H9 (cell line): ENCODE results near the gene RNF130. TPM values are rescaled to one million over a fixed set of nuclear protein-coding genes. Genes with fewer than 3 reads are reported as not detected.

Source experiments
- DNase-seq: peaks from one replicate; pipeline ENCODE4 v3.0.0-alpha.2; 2017
- H2AFZ ChIP-seq: one replicate; pipeline ENCODE4 v1.6.1; 2013; ENCODE audit warnings: mild to moderate bottlenecking, low read length, control low read depth, moderate library complexity
- H2AK5ac ChIP-seq: 2 replicates; pipeline ENCODE4 v1.6.1; 2013; ENCODE audit warnings: low read length, control low read depth, mixed read lengths; ENCODE audit not compliant: insufficient read length
- H2BK120ac ChIP-seq: one replicate; pipeline ENCODE4 v1.6.1; 2013; ENCODE audit warnings: low read depth, mild to moderate bottlenecking, low read length, control low read depth, inconsistent platforms; ENCODE audit not compliant: poor library complexity, severe bottlenecking
- H2BK12ac ChIP-seq: 2 replicates; pipeline ENCODE4 v1.6.1; 2013; ENCODE audit warnings: low read length, control low read depth, mixed read lengths, low read depth; ENCODE audit not compliant: insufficient read length
- H2BK15ac ChIP-seq: 2 replicates; pipeline ENCODE4 v1.6.1; 2013; ENCODE audit warnings: low read depth, low read length, control low read depth
- H2BK20ac ChIP-seq: one replicate; pipeline ENCODE4 v1.6.1; 2013; ENCODE audit warnings: low read depth, mild to moderate bottlenecking, low read length, control low read depth, inconsistent platforms; ENCODE audit not compliant: poor library complexity, severe bottlenecking
- H2BK5ac ChIP-seq: 2 replicates; pipeline ENCODE4 v1.6.1; 2013; ENCODE audit warnings: low read length, control low read depth, mixed read lengths; ENCODE audit not compliant: insufficient read length
- H3K14ac ChIP-seq: 2 replicates; pipeline ENCODE4 v1.6.1; 2013; ENCODE audit warnings: low read length, control low read depth; ENCODE audit not compliant: insufficient read depth
- H3K18ac ChIP-seq: 2 replicates; pipeline ENCODE4 v1.6.1; 2013; ENCODE audit warnings: low read depth, mild to moderate bottlenecking, mixed read lengths, low read length, control low read depth; ENCODE audit not compliant: insufficient read length
- H3K23ac ChIP-seq: 2 replicates; pipeline ENCODE4 v1.6.1; 2013; ENCODE audit warnings: low read length, control low read depth, mixed read lengths, low read depth; ENCODE audit not compliant: insufficient read length
- H3K23me2 ChIP-seq: 2 replicates; pipeline ENCODE4 v1.6.1; 2013; ENCODE audit warnings: low read depth, mild to moderate bottlenecking, mixed read lengths, low read length, control low read depth; ENCODE audit not compliant: insufficient read length, poor library complexity, severe bottlenecking
- H3K27ac ChIP-seq: 2 replicates; pipeline ENCODE4 v1.5.1; 2013; ENCODE audit warnings: low read length, control low read depth, mixed read lengths, low read depth; ENCODE audit not compliant: insufficient read length
- H3K27me3 ChIP-seq: 2 replicates; pipeline ENCODE4 v1.6.1; 2013; ENCODE audit warnings: low read length, control low read depth, inconsistent platforms; ENCODE audit not compliant: insufficient read depth
- H3K4ac ChIP-seq: 2 replicates; pipeline ENCODE4 v1.6.1; 2013; ENCODE audit warnings: low read depth, mild to moderate bottlenecking, control low read depth, inconsistent platforms, low read length, moderate library complexity
- H3K4me1 ChIP-seq: 2 replicates; pipeline ENCODE4 v1.6.1; 2013; ENCODE audit warnings: low read length, control low read depth, inconsistent platforms; ENCODE audit not compliant: insufficient read depth
- H3K4me2 ChIP-seq: 2 replicates; pipeline ENCODE4 v1.6.1; 2013; ENCODE audit warnings: low read length, control low read depth, mixed read lengths; ENCODE audit not compliant: insufficient read length, insufficient read depth
- H3K56ac ChIP-seq: 2 replicates; pipeline ENCODE4 v1.6.1; 2013; ENCODE audit warnings: low read depth, mild to moderate bottlenecking, mixed read lengths, low read length, control low read depth; ENCODE audit not compliant: insufficient read length
- H3K79me1 ChIP-seq: 2 replicates; pipeline ENCODE4 v1.6.1; 2013; ENCODE audit warnings: low read depth, mild to moderate bottlenecking, moderate library complexity, low read length, control low read depth, inconsistent platforms; ENCODE audit not compliant: insufficient read depth, poor library complexity, severe bottlenecking
- H3K79me2 ChIP-seq: 2 replicates; pipeline ENCODE4 v1.6.1; 2013; ENCODE audit warnings: low read length, control low read depth, inconsistent platforms; ENCODE audit not compliant: insufficient read depth
- H3K9ac ChIP-seq: 2 replicates; pipeline ENCODE4 v1.6.1; 2013; ENCODE audit warnings: low read length, control low read depth, mixed read lengths; ENCODE audit not compliant: insufficient read length; ENCODE audit errors: extremely low read depth
- H3K9me3 ChIP-seq: one replicate; pipeline ENCODE4 v1.6.1; 2013; ENCODE audit warnings: low read depth, low read length, inconsistent platforms; ENCODE audit not compliant: control insufficient read depth
- H3T11ph ChIP-seq: one replicate; pipeline ENCODE4 v1.6.1; 2013; ENCODE audit warnings: mild to moderate bottlenecking, low read length, control low read depth, inconsistent platforms
- H4K20me1 ChIP-seq: one replicate; pipeline ENCODE4 v1.6.1; 2013; ENCODE audit not compliant: control insufficient read depth, insufficient read length, insufficient read depth
- H4K5ac ChIP-seq: 2 replicates; pipeline ENCODE4 v1.6.1; 2013; ENCODE audit warnings: low read depth, mild to moderate bottlenecking, mixed read lengths, low read length, control low read depth; ENCODE audit not compliant: insufficient read length
- H4K8ac ChIP-seq: replicated peaks from 2 replicates; pipeline ENCODE4 v1.6.1; 2013; ENCODE audit warnings: low read length, control low read depth, mixed read lengths, low read depth; ENCODE audit not compliant: insufficient read length
- H4K91ac ChIP-seq: 2 replicates; pipeline ENCODE4 v1.6.1; 2013; ENCODE audit warnings: low read depth, mild to moderate bottlenecking, moderate library complexity, mixed read lengths, low read length, control low read depth; ENCODE audit not compliant: insufficient read length
- H3K27ac Mint-ChIP-seq, 3 experiments: 2 replicates in 2 of 3; 3 replicates in 1 of 3; pipeline ENCODE4 v1.8.0; 2020 to 2021; ENCODE audit warnings: mixed read lengths in 3 of 3, mild to moderate bottlenecking in 1 of 3, moderate library complexity in 1 of 3
- H3K27me3 Mint-ChIP-seq: 2 replicates; pipeline ENCODE4 v1.8.0; 2021; ENCODE audit warnings: low read depth, mild to moderate bottlenecking, moderate library complexity, mixed read lengths
- H3K36me3 Mint-ChIP-seq, 3 experiments: 2 replicates in 2 of 3; 3 replicates in 1 of 3; pipeline ENCODE4 v1.8.0; 2020 to 2021; ENCODE audit warnings: low read depth in 3 of 3, mixed read lengths in 3 of 3; ENCODE audit not compliant: insufficient read depth in 1 of 3
- H3K4me1 Mint-ChIP-seq, 2 experiments: 2 replicates each; pipeline ENCODE4 v1.8.0; 2020; ENCODE audit warnings: mixed read lengths in 2 of 2
- H3K4me3 Mint-ChIP-seq, 2 experiments: 2 replicates in 1 of 2; 3 replicates in 1 of 2; pipeline ENCODE4 v1.8.0; 2020 to 2021; ENCODE audit warnings: mild to moderate bottlenecking in 2 of 2, mixed read lengths in 2 of 2, moderate library complexity in 1 of 2
- H3K9me3 Mint-ChIP-seq, 2 experiments: 2 replicates in 1 of 2; 3 replicates in 1 of 2; pipeline ENCODE4 v1.8.0; 2020; ENCODE audit warnings: mild to moderate bottlenecking in 2 of 2, mixed read lengths in 2 of 2, moderate library complexity in 1 of 2
- CTCF ChIP-seq: fragments of 200-600 bp; sonication (generic); conservative IDR thresholded peaks from 3 replicates; pipeline ENCODE4 v1.8.0; 2021; ENCODE audit warnings: antibody characterized with exemption, mild to moderate bottlenecking
- WGBS: extraction: QIAGEN DNeasy Blood & Tissue Kit; methylation state at CpG from one replicate; pipeline ENCODE4 v1.1.7; 2013; ENCODE audit warnings: missing lambda C conversion rate, low lambda C conversion rate, mixed read lengths; ENCODE audit not compliant: insufficient read length; ENCODE audit errors: extremely low coverage; 5-methylcytosine and 5-hydroxymethylcytosine counted together
- total RNA-seq: library from RNA; stranded (reverse); gene quantifications from 2 replicates; pipeline ENCODE4 v1.2.1, GENCODE V29; 2021

RNF130 gene
- total RNA-seq, 1 experiment from 2014 or later = 80.0 TPM

- Histone ChIP-seq H3K4ac (no peak overlapping the region), H2BK5ac (no peak overlapping the region), H2BK15ac (no peak overlapping the region), H3K9ac (no peak overlapping the region), H3K27me3 (peaks cover 3% of the 10 kb centered on the region; the same call in 1 of the 2 replicates), H2BK12ac (no peak overlapping the region), H4K20me1 (no peaks in the 10 kb centered on the region), H2BK20ac (no peak overlapping the region), H3K79me2 (peaks cover 19% of the 10 kb centered on the region; the same call in 1 of the 2 replicates), H3K9me3 (peaks cover 5% of the 10 kb centered on the region), H3K27ac (no peak overlapping the region), H2AFZ (no peak overlapping the region), H3K18ac (no peak overlapping the region), H2AK5ac (no peak overlapping the region), H2BK120ac (no peak overlapping the region), H3K23ac (no peak overlapping the region), H3K79me1 (no peaks in the 10 kb centered on the region), H3K23me2 (peaks cover 17% of the 10 kb centered on the region), H4K8ac (no peak overlapping the region), H3K14ac (no peak overlapping the region), H3K56ac (no peak overlapping the region), H4K91ac (no peak overlapping the region), H3T11ph (no peak overlapping the region), H3K4me2 (no peak overlapping the region), H4K5ac (no peak overlapping the region), H3K4me1 (peaks cover 8% of the 10 kb centered on the region; the same call in 1 of the 2 replicates)
- Mint-ChIP-seq H3K9me3 (peaks cover 15 to 18% of the 10 kb centered on the region in 2 experiments), H3K4me1 (peaks cover 32 to 36% of the 10 kb centered on the region in 2 experiments), H3K4me3 (peak overlapping the region in 1 of 2 experiments; percentile 73; a peak in 4 of 5 replicates), H3K27ac (no peak overlapping the region), H3K27me3 (peaks cover 26% of the 10 kb centered on the region), H3K36me3 (peaks cover 8 to 18% (median 10%) of the 10 kb centered on the region in 3 experiments)
- DNase-seq = no peak
- WGBS = no CpG with 5 or more reads among the region's 25 CpGs
- TF ChIP-seq CTCF = no peak
These were observed 997 bp upstream of the RNF130 start for GRCh38 chr5:180072556-180072955.
